Astrocyte (in vitro differentiated cells and primary cell): ENCODE measurements around the gene ZC3H18.

Source experiments
- EZH2 ChIP-seq: IDR thresholded peaks from 2 replicates; pipeline ENCODE4 v1.6.1; 2012; ENCODE audit warnings: mild to moderate bottlenecking, low read length, inconsistent platforms; ENCODE audit not compliant: insufficient read depth
- TF ChIP-seq, protein P1 (sequence below): IDR thresholded peaks from 2 replicates; pipeline ENCODE4 v1.5.1; 2011; ENCODE audit warnings: low read depth, mild to moderate bottlenecking, inconsistent platforms, low read length, moderate library complexity; ENCODE audit not compliant: insufficient read depth

DNA sequence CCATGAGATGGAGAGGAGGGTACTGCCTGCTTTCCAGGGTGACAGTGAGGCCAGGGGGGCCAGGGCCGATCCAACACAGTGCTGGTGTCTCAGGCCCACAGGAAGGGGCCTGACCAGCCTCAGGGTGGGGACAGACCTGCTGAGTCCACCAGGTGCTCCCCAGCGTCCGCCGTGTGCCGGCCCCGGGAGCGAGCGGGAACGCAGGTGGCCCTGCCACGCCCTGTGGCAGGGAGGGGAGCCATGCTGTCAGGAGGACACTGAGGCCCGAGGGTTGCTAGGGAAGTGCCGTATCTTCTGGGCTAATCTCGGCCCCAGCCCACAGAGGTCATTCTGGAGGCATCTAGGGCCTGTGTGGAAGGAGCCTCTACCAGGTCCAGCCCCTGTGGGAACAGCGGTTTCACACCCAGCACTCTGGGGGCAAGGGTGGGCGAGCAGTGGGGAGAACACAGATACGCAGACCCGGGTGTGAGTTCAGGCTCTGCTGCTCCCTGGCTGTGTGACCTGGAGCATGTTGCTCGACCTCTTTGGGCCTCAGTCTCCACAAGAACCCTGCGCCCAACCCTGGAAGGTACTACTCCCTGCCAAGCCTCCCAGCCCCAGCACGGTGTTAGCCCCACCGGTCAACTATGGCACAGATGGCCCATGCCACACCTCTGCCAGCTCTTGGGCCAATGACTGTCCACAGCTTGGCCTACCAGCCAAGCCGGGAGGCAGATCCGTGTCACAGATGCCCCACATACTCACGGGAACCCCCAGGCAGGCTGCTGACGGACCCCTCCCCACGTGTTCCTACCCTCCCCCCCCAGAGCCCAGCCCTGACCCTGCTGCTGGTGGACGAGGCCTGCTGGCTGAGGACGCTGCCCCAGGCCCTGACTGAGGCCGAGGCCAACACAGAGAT lies 43.9 kb upstream of the ZC3H18 start:
- TF ChIP-seq, protein P1, sequence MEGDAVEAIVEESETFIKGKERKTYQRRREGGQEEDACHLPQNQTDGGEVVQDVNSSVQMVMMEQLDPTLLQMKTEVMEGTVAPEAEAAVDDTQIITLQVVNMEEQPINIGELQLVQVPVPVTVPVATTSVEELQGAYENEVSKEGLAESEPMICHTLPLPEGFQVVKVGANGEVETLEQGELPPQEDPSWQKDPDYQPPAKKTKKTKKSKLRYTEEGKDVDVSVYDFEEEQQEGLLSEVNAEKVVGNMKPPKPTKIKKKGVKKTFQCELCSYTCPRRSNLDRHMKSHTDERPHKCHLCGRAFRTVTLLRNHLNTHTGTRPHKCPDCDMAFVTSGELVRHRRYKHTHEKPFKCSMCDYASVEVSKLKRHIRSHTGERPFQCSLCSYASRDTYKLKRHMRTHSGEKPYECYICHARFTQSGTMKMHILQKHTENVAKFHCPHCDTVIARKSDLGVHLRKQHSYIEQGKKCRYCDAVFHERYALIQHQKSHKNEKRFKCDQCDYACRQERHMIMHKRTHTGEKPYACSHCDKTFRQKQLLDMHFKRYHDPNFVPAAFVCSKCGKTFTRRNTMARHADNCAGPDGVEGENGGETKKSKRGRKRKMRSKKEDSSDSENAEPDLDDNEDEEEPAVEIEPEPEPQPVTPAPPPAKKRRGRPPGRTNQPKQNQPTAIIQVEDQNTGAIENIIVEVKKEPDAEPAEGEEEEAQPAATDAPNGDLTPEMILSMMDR: no peak
- no peak for TF ChIP-seq EZH2
